Measurements from ENCODE around the gene CBX8.

GRCh38 chr17:79752175-79752574 lies 44.7 kb downstream of the CBX8 start:
- TF ChIP-seq CTCF (IDR thresholded peaks at IDR 0.05) (no peak), ZFX (IDR thresholded peaks at IDR 0.05; ENCODE audit: borderline replicate concordance) (no peak)

Measured in 22Rv1 (cell line).